Measurements from ENCODE around the gene CD209.

CD209 gene

GRCh38 chr19:7694499-7694898 lies 52.8 kb downstream of the CD209 start:
- H3K4me1 ChIP-seq (ENCODE audit: control insufficient read depth, insufficient read depth, low read length, poor library complexity, severe bottlenecking) = no peaks in the 10 kb centered on the region
- no peaks in the 10 kb centered on the region for H3K36me3 ChIP-seq (ENCODE audit: control insufficient read depth, insufficient read depth, low read length)
- no peaks in the 10 kb centered on the region for H3K9me3 ChIP-seq (ENCODE audit: control insufficient read depth, low read length)
- H3K27ac ChIP-seq (ENCODE audit: low read depth, low read length, severe bottlenecking) = no peak overlapping the region
- H3K4me3 ChIP-seq (ENCODE audit: extremely low read depth, insufficient read depth, low read length, poor library complexity, severe bottlenecking) = no peak overlapping the region
- WGBS, 2 experiments (ENCODE audit: insufficient coverage in 2 of 2) = 40 to 93% methylated on average over 1 to 2 of the region's 4 CpGs

DNA sequence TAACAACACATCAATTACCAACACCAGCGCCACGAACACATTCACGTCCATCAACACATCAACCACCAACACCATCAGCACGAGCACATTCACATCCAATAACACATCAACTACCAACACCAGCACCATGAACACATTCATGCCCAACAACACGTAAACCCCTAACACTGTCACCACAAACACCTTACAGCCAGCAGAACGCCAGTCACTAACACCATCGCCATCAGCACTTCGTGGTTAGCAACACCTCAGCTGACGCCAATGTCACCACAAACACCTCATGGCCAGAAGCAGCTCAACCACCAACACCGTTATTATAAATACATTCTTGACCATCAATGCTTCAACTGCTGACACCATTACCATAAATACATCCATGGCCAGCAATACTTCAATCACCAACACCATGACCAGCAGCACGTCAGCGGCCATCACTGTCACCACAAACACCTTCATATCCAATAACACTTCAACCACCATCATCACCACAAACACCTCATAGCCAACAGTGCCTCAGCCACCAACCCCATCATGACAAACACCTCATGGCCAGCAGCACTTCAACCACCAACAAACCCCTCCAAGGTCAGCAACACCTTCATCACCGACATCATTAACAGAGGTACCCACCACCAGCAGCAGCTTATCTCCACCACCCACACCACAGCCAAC lies 54.8 kb downstream of the CD209 start:
- no peak overlapping the region for H3K4me3 ChIP-seq (ENCODE audit: extremely low read depth, insufficient read depth, low read length, poor library complexity, severe bottlenecking)
- 45 to 50% methylated on average over 10 to 13 of the region's 13 CpGs for WGBS, 2 experiments (ENCODE audit: insufficient coverage in 2 of 2)
- H3K9me3 ChIP-seq (ENCODE audit: control insufficient read depth, low read length) = no peaks in the 10 kb centered on the region

GRCh38 chr19:7691497-7691896 lies 55.8 kb downstream of the CD209 start:
- H3K9me3 ChIP-seq (ENCODE audit: control insufficient read depth, low read length) = no peaks in the 10 kb centered on the region
- no peak overlapping the region for H3K4me3 ChIP-seq (ENCODE audit: extremely low read depth, insufficient read depth, low read length, poor library complexity, severe bottlenecking)
- no peak overlapping the region for H3K27ac ChIP-seq (ENCODE audit: low read depth, low read length, severe bottlenecking)
- no peaks in the 10 kb centered on the region for H3K36me3 ChIP-seq (ENCODE audit: control insufficient read depth, insufficient read depth, low read length)
- H3K4me1 ChIP-seq (ENCODE audit: control insufficient read depth, insufficient read depth, low read length, poor library complexity, severe bottlenecking) = no peaks in the 10 kb centered on the region

More for the DNA sequence above, 54.8 kb downstream of the CD209 start:
- Histone ChIP-seq H3K27ac (ENCODE audit: low read depth, low read length, severe bottlenecking) (no peak overlapping the region), H3K4me1 (ENCODE audit: control insufficient read depth, insufficient read depth, low read length, poor library complexity, severe bottlenecking) (no peaks in the 10 kb centered on the region), H3K36me3 (ENCODE audit: control insufficient read depth, insufficient read depth, low read length) (no peaks in the 10 kb centered on the region)

GRCh38 chr19:7690779-7691258 lies 56.5 kb downstream of the CD209 start:
- WGBS, 2 experiments (ENCODE audit: insufficient coverage in 2 of 2) = 64 to 67% methylated on average over 5 to 8 of the region's 8 CpGs
- H3K36me3 ChIP-seq (ENCODE audit: control insufficient read depth, insufficient read depth, low read length) = no peaks in the 10 kb centered on the region
- H3K4me3 ChIP-seq (ENCODE audit: extremely low read depth, insufficient read depth, low read length, poor library complexity, severe bottlenecking) = no peak overlapping the region
- H3K9me3 ChIP-seq (ENCODE audit: control insufficient read depth, low read length) = no peaks in the 10 kb centered on the region
- H3K27ac ChIP-seq (ENCODE audit: low read depth, low read length, severe bottlenecking) = no peak overlapping the region
- no peaks in the 10 kb centered on the region for H3K4me1 ChIP-seq (ENCODE audit: control insufficient read depth, insufficient read depth, low read length, poor library complexity, severe bottlenecking)
